Fibroblast of skin of left biceps (primary cell): ENCODE measurements around the gene CTNND2.

Source experiments
- DNase-seq, 2 experiments: peaks; one replicate each; pipeline ENCODE4 v3.0.0-alpha.2; 2013; ENCODE audit warnings: low read depth in 2 of 2

Gene CTNND2

DNA sequence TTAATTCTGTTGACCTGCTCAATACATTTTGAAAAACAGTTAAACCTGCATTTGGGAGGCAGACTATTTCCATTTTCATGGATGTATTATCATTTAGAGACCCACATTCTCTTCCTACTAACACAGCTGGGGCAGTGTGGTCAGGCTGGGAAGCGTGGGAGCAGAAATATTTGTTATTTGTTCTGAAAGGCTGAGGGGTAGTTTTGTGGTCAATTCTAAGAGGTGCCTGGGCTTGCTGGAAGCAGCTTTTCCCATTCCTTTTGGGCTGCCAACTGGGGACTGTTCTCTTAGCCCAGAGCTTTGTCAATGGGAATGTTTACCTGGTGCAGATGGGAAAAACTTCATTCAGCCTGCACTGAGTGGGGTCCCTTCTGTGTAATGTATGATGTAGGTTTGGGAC, 971.8 kb downstream of the CTNND2 start:
- DNase-seq = no peak

DNA sequence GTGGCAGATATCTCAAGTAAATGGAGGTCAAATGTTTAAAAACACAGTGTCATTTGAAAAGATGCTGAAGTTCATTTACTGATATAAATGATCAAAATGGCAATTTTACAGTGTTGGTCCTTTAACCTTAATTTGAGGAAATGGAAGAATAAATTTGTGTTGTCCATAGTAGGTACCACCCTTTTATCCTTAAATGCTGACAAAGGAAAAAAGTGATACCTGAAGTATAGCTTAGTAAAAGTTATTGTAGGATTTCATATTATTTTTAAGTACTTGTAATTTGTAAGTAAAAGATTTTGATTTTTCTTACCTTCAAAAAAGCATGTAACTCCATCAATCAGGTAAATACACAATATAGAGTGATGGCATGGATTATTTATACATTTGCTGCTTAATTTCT, 976.6 kb downstream of the CTNND2 start:
- no peak for DNase-seq

DNA sequence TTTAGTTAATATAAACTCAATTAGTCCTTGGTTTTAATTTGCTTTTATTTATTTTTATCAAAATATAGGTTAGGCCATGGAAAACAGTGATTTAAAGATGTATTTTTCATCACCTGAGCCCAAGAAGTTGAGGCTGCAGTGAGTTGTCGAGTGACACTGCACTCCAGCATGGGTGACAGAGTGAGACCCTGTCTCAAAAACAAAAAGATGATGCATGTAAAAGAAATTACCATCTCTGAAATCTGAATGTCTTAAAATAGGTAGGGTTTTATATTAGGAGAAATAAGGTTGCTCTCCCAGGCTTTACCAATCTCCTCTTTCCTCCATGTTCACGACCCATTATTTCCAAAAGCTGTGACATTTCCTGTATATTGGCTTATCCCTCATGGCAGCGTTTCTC, 980.9 kb downstream of the CTNND2 start:
- DNase-seq = no peak
